ENCODE measurements around the gene ASXL3. TPM values are rescaled to one million over a fixed set of nuclear protein-coding genes. Genes with fewer than 3 reads are reported as not detected.

The ASXL3 gene
- total and polyA plus RNA-seq, 12 donors = 0.06 to 3.9 (median 0.22) TPM

- H3K4me3 ChIP-seq = no peak overlapping the region
- no peaks in the 10 kb centered on the region for H3K9me3 ChIP-seq (replicated peaks in 1 of 3)
- DNase-seq = no peak
- WGBS, 4 donors = 76 to 88% (median 83%) methylated on average over 5 of the region's 5 CpGs
- H3K27me3 ChIP-seq = no peaks in the 10 kb centered on the region
- intact Hi-C loops (cut with DNase I) = no loop called here
- H3K4me1 ChIP-seq (replicated peaks in 1 of 2) = no peaks in the 10 kb centered on the region
- no peak for TF ChIP-seq CTCF (IDR thresholded peaks at IDR 0.05)
- no peak for TF ChIP-seq POLR2A (IDR thresholded peaks at IDR 0.05)
- H3K36me3 ChIP-seq (replicated peaks in 1 of 2) = no peaks in the 10 kb centered on the region
- no peak overlapping the region for H3K27ac ChIP-seq
These were observed 15.2 kb downstream of the ASXL3 start for GRCh38 chr18:33593261-33593660.

DNA sequence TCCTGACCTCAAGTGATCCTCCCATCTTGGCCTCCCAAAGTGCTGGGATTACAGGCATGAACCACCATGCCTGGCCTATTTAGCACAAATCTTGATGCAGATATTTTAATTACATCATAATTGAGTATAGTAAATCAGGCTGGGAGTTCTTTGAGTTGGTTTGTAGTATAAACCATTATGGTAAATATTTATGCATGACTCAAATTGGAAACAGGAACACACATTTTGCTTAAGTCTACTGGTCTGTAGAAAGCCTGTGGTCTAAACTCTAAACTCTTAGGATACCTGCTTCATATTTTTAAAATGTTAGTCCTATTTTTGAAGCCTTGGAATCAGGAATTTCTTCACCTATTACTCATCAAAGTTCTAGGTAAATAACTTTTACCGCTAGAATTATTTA lies 16.8 kb downstream of the ASXL3 start:
- H3K4me1 ChIP-seq (replicated peaks in 1 of 2) = no peaks in the 10 kb centered on the region
- no peaks in the 10 kb centered on the region for H3K27me3 ChIP-seq
- intact Hi-C loops (cut with DNase I) = no loop called here
- no peaks in the 10 kb centered on the region for H3K9me3 ChIP-seq (replicated peaks in 1 of 3)
- no peak overlapping the region for H3K27ac ChIP-seq
- WGBS, 4 donors = 39 to 91% (median 45%) methylated on average over 1 of the region's 1 CpG
- DNase-seq = no peak
- H3K4me3 ChIP-seq = no peak overlapping the region
- H3K36me3 ChIP-seq (replicated peaks in 1 of 2) = no peaks in the 10 kb centered on the region
- TF ChIP-seq CTCF (IDR thresholded peaks at IDR 0.05) (no peak), POLR2A (IDR thresholded peaks at IDR 0.05) (no peak)

DNA sequence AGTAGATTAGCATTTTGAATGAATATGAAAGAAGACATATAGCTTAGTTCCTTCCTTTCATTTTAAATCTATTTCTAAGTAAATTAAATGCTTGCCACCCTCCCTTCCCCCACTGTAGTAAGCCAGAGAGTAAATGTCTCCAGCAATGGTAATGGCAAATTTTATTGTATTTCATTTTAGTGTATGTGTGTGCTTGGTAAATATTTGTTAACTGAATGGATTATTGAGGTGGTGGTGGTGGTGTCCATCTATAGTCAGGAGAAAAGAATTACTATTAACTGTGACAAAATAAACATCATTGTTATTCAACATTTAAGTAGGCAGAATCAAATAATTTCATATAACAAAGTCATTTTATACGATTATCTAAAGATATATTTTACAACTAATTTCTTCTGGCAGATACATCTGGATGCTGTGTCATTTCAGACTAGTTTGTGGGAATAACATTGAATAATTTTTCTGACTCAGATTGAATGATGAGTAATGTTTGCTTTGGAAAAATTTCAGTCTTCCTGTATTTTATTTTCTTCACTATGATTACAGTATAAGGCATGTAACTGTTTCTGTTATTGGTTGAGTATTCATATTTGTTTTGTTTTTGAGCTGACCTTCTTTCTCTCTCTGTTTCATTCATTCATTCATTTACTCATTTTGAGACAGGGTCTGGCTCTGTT lies 18.3 kb downstream of the ASXL3 start:
- WGBS, 4 donors = 43 to 60% (median 48%) methylated on average over 1 of the region's 1 CpG
- no peaks in the 10 kb centered on the region for H3K36me3 ChIP-seq (replicated peaks in 1 of 2)
- H3K4me3 ChIP-seq = no peak overlapping the region
- no peaks in the 10 kb centered on the region for H3K27me3 ChIP-seq
- no peak for DNase-seq
- no peak for TF ChIP-seq POLR2A (IDR thresholded peaks at IDR 0.05)
- no peak for TF ChIP-seq CTCF (IDR thresholded peaks at IDR 0.05)
- no peak overlapping the region for H3K27ac ChIP-seq
- H3K4me1 ChIP-seq (replicated peaks in 1 of 2) = no peaks in the 10 kb centered on the region
- no peaks in the 10 kb centered on the region for H3K9me3 ChIP-seq (replicated peaks in 1 of 3)
- intact Hi-C loops (cut with DNase I) = no loop called here

DNA sequence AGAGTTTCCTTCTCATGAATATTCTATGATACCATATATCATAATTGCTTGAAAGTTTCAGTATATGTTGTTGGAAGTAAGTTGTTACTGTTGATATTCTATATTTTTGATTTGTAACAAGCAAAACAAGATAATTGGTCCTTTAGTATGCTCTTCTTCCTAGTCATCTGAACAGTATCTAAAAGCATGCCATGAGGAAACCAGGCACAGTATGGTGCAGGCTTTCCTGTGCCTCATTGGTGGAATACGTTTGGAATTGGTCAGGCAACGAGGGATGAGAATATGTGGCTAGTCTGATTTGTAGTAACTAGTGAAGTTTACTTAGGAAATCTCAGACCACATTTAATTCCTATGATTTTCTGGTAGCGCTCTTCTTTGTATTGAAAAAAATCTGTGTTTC lies 22.8 kb downstream of the ASXL3 start:
- Histone ChIP-seq H3K9me3 (replicated peaks in 1 of 3) (no peaks in the 10 kb centered on the region), H3K36me3 (replicated peaks in 1 of 2) (no peaks in the 10 kb centered on the region), H3K27ac (no peak overlapping the region), H3K4me1 (replicated peaks in 1 of 2) (no peaks in the 10 kb centered on the region), H3K4me3 (no peak overlapping the region), H3K27me3 (no peaks in the 10 kb centered on the region)
- DNase-seq = no peak
- TF ChIP-seq POLR2A (IDR thresholded peaks at IDR 0.05) (no peak), CTCF (IDR thresholded peaks at IDR 0.05) (no peak)
- 71 to 90% (median 79%) methylated on average over 3 of the region's 3 CpGs for WGBS, 4 donors
- intact Hi-C loops (cut with DNase I) = no loop called here

Measured in adrenal gland (tissue), 12 donors.